ENCODE results near the gene ANKRD29.

DNA sequence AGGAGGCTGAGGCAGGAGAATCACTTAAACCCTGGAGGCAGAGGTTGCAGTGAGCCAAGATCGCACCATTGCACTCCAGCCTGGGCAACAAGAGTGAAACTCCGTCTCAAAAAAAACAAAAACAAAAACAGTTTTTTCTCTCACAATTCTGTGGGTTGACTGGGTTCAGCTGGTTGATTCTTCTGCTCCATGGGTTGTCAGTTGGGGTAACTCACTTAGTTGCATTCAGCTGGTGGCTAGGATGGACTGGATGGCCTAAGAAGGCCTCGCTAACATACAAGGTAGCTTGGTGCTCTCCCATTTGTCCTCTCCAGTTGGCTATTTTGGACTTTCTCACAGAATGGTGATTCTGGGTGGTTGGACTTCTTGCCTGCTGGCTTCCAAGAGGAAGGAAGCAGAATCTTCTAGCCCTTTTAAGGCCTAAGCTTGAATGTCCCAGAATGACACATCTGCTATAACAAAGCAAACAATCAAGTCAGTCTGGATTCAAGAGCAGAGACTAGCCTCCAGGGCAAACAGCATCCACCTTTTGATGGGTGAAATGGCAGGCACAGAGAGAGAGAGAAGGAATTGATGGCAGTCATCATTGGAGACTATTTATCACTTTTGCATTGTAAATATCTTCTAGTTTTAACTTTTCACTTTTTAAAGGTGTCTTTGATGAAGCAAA lies 44.4 kb upstream of the ANKRD29 start:
- TF ChIP-seq ZNF48 (tag by site-specific recombination; IDR thresholded peaks at IDR 0.05), result no peak
- no peak for TF ChIP-seq YY1 (tag by site-specific recombination; IDR thresholded peaks at IDR 0.05)
- TF ChIP-seq SP7 (tag by site-specific recombination; IDR thresholded peaks at IDR 0.05), result no peak
- TF ChIP-seq, protein P1, sequence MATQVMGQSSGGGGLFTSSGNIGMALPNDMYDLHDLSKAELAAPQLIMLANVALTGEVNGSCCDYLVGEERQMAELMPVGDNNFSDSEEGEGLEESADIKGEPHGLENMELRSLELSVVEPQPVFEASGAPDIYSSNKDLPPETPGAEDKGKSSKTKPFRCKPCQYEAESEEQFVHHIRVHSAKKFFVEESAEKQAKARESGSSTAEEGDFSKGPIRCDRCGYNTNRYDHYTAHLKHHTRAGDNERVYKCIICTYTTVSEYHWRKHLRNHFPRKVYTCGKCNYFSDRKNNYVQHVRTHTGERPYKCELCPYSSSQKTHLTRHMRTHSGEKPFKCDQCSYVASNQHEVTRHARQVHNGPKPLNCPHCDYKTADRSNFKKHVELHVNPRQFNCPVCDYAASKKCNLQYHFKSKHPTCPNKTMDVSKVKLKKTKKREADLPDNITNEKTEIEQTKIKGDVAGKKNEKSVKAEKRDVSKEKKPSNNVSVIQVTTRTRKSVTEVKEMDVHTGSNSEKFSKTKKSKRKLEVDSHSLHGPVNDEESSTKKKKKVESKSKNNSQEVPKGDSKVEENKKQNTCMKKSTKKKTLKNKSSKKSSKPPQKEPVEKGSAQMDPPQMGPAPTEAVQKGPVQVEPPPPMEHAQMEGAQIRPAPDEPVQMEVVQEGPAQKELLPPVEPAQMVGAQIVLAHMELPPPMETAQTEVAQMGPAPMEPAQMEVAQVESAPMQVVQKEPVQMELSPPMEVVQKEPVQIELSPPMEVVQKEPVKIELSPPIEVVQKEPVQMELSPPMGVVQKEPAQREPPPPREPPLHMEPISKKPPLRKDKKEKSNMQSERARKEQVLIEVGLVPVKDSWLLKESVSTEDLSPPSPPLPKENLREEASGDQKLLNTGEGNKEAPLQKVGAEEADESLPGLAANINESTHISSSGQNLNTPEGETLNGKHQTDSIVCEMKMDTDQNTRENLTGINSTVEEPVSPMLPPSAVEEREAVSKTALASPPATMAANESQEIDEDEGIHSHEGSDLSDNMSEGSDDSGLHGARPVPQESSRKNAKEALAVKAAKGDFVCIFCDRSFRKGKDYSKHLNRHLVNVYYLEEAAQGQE (tag by site-specific recombination; IDR thresholded peaks at IDR 0.05), result no peak
- TF ChIP-seq, protein P2, sequence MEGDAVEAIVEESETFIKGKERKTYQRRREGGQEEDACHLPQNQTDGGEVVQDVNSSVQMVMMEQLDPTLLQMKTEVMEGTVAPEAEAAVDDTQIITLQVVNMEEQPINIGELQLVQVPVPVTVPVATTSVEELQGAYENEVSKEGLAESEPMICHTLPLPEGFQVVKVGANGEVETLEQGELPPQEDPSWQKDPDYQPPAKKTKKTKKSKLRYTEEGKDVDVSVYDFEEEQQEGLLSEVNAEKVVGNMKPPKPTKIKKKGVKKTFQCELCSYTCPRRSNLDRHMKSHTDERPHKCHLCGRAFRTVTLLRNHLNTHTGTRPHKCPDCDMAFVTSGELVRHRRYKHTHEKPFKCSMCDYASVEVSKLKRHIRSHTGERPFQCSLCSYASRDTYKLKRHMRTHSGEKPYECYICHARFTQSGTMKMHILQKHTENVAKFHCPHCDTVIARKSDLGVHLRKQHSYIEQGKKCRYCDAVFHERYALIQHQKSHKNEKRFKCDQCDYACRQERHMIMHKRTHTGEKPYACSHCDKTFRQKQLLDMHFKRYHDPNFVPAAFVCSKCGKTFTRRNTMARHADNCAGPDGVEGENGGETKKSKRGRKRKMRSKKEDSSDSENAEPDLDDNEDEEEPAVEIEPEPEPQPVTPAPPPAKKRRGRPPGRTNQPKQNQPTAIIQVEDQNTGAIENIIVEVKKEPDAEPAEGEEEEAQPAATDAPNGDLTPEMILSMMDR (tag by site-specific recombination; IDR thresholded peaks at IDR 0.05), result no peak
- TF ChIP-seq ZNF530 (tag by site-specific recombination; IDR thresholded peaks at IDR 0.05; ENCODE audit: low read depth), result no peak
- no peak for TF ChIP-seq ZBTB20 (tag by site-specific recombination; IDR thresholded peaks at IDR 0.05)
- TF ChIP-seq MYNN (tag by site-specific recombination; IDR thresholded peaks at IDR 0.05; ENCODE audit: borderline replicate concordance), result no peak
- TF ChIP-seq ZNF768 (tag by site-specific recombination; IDR thresholded peaks at IDR 0.05), result no peak
- TF ChIP-seq ZBTB7A (tag by site-specific recombination; IDR thresholded peaks at IDR 0.05; ENCODE audit: low read depth), result no peak
- no peak for TF ChIP-seq EGR2 (tag by site-specific recombination; IDR thresholded peaks at IDR 0.05; ENCODE audit: low read depth)

Data from HEK293 (cell line).